Erythroblast (primary cell): Measurements from ENCODE around the gene PCBP3.
"Not testable (repeated sequence)": the region's sequence is repeated elsewhere in the genome, so short reads cannot be mapped to it uniquely, and the experiment has no call there.

ENCODE experiments used
- DNase-seq, 2 experiments: peaks; one replicate each; lab custom pipeline; 2025; lab: John Stamatoyannopoulos, UW
- GATA1 ChIP-seq: IDR thresholded peaks from 2 replicates; pipeline ENCODE4 v1.6.1; 2011; ENCODE audit warnings: low read depth, mild to moderate bottlenecking, control low read depth, low read length, moderate library complexity
- POLR2A ChIP-seq: IDR thresholded peaks from 2 replicates; pipeline ENCODE4 v1.6.1; 2011; ENCODE audit warnings: mild to moderate bottlenecking, low read length

Gene PCBP3

DNA sequence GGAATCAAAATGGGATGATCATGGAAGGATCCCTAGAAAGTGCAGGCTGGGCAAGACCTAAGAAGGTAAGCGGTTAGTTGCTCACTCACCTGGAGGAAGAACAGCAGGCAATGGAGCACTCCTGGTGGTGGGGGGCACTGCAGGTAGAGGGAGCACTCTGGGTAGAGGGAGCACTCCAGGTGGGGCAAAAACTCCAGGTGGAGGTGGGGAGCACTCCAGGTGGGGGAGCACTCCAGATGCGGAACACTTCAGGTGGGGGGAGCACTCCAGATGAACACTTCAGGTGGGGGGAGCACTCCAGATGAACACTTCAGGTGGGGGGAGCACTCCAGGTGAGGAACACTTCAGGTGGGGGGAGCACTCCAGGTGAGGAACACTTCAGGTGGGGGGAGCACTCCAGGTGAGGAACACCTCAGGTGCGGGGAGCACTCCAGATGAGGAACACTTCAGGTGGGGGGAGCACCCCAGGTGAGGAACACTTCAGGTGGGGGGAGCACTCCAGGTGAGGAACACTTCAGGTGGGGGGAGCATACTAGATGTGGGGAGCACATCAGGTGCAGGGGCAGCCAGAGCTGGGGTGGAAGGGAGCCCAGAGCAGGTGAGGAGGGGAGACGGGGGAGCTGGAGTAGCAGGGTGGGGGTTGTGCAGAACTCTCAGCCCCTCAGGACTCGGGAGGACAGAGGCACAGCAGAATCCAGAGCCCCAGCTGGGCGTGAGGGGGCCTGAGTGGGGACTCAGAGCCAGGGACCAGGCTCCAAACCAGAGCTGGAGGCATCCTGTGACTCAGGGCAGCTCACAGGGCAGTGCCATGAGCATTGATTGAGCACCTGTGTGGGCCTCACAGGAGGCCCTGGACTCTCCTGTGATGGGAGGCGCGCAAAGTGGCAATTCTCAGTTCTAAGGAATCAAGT lies 300.4 kb downstream of the PCBP3 start:
- TF ChIP-seq GATA1 (no peak), POLR2A (no peak)
- DNase-seq = no peak

- TF ChIP-seq GATA1 (no peak), POLR2A (no peak)
- DNase-seq = no peak
These were observed 301.1 kb downstream of the PCBP3 start for GRCh38 chr21:45944601-45945000.

DNA sequence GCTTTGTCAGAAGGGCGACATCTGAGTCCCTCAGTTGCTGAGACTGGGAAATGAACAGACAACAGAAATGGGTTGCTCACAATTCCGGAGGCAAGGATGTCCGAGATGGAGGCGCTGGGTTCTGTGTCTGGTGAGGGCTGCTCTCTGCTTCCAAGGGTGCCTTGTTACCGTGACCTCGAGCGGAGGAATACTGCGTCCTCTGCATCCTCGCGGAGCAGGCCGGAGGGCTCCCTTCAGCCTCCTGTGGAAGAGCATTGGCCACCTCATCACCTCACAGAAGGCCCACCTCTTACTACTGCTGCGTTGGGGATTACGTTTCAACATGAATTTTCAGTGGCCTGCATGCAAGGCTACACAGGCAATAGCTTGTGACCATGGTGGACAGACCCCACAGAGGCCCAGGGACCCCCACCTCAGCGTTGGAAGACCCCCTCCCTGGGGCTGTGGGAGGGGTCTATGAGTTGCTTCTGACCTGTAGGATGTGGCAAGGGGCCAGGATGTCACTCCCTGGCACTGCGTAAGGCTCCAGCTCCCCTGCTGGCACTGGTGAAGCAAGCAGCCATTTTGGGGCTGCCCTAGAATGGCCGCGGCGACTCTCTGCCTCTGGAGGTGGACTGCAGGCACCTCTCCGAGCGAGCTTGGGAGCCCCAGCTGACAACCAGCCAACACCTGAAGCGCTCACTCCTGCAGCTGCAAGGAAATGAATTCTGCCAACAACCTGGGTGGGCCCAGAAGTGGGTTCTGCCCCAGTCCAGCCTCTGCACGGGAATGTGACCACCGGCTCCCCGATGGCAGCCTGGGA lies 301.7 kb downstream of the PCBP3 start:
- no peak for DNase-seq
- no peak for TF ChIP-seq POLR2A
- TF ChIP-seq GATA1 = no peak

GRCh38 chr21:45945868-45946210 lies 302.3 kb downstream of the PCBP3 start:
- no peak for DNase-seq
- TF ChIP-seq GATA1 (no peak), POLR2A (no peak)

DNA sequence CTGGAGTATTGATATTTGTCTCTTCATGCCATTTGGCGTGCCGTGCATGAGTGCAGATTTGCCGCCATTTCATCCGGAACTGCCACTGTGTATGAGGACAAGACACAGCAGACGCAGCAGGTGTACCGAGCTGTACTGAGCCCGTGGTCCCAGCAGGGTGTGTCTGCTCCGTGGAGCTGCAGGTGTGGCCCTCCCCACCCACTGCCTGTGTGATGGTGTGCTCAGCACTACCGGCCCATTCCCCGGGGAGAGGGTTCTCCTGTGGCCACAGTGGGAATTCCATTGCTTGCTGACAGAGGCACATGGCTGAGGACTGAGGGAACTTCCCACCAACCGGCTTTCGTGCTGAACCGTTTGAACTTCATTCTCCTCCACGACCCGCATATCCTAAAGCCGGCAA lies 303.8 kb downstream of the PCBP3 start:
- no peak for DNase-seq
- TF ChIP-seq POLR2A = no peak
- TF ChIP-seq GATA1 = no peak

- no peak for DNase-seq
- TF ChIP-seq POLR2A (no peak), GATA1 (no peak)
These were observed 304.3 kb downstream of the PCBP3 start for GRCh38 chr21:45947716-45948255.

DNA sequence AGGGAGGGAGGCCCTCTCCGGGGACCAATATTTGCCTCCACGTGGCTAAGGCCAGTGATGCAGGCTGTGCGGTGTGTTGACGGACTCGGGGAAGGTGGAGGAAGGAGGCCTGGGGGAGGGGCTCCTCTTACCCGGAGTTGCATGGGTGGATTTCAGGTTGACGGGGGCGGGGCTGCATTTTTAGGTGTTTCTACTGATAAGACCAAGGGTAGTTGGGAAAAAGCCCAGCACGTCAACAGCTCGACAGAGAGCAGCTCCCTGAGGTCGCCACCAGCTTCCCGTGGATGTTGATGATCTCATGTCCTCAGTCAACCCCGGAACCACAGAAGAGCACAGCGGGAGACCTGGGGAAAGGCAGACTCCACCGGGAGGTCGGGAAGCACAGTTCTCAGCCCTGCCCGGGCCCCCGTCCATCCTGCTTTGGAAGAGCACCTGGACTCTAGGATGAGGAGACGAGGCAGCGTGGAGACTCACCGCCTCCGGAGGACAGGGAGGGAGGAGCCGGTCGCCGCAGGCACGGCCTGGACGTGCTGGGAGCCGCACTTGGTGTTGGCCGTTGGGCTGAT lies 305.1 kb downstream of the PCBP3 start:
- no peak for DNase-seq
- TF ChIP-seq GATA1 (no peak), POLR2A (no peak)

DNA sequence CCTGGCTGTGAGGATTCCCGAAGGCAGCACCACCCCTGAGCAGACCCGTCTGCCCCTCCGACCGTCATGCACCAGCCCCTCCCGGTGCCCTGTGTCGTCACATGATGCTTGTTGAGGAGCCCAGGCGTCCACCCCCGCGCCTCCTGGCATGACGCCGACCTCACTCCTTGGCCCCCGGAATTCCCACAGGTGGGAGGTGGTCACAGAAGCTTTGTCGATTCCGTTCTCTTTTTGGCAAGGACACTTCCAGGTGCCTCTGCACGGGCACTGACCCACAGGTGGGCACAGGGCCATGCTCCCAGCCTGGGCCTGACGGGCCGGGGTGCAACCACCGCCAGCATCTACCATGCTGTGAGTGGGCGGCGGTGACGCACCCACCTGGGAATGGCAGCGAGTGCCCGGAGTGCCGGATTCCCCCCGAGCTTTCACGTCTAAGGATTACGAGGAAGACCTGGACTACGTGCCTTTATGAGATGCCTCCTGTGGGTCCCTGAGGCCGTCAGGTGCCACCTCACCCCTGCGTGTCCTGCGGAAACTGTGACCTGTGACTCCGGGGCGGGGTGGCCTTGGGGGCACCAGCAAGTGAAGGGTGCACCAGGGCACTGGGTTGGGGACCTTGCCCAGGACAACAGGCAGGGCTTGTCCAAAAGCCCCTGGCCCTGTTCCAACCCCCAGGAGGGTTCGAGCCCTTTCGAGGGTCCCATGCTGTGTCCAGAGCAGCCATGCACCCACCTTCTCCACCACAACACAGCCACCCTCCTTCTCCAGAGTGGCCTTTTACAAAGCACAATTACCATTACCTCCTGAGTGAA lies 306.6 kb downstream of the PCBP3 start:
- no peak for TF ChIP-seq POLR2A
- no peak for TF ChIP-seq GATA1
- DNase-seq = no peak

- no peak for DNase-seq
These were observed 307.4 kb downstream of the PCBP3 start for GRCh38 chr21:45950740-45951515.

GRCh38 chr21:45951676-45952075 lies 308.2 kb downstream of the PCBP3 start:
- no peak for TF ChIP-seq GATA1
- TF ChIP-seq POLR2A = no peak
- DNase-seq = no peak

More at GRCh38 chr21:45950740-45951515, 307.4 kb downstream of the PCBP3 start:
- no peak for TF ChIP-seq GATA1
- TF ChIP-seq POLR2A = no peak

GRCh38 chr21:45952527-45952926 lies 309.0 kb downstream of the PCBP3 start:
- not testable (repeated sequence) for DNase-seq

GRCh38 chr21:45952974-45953373 lies 309.4 kb downstream of the PCBP3 start:
- no peak for DNase-seq
- TF ChIP-seq POLR2A (no peak), GATA1 (no peak)
